DMS79 treated with DMSO at 0.1 percent for 48 hours (cell line): ENCODE data around the gene FEM1C.

Experiments used
- DNase-seq: peaks from one replicate; lab custom pipeline; 2025; lab: John Stamatoyannopoulos, UW

Gene FEM1C

GRCh38 chr5:115557667-115558387 lies 13.3 kb upstream of the FEM1C start:
- DNase-seq, result no peak

GRCh38 chr5:115556276-115556675 lies 11.7 kb upstream of the FEM1C start:
- no peak for DNase-seq

- no peak for DNase-seq
Measured at GRCh38 chr5:115555084-115555633, 10.6 kb upstream of the FEM1C start.

GRCh38 chr5:115553082-115553481 lies 8.5 kb upstream of the FEM1C start:
- no peak for DNase-seq

GRCh38 chr5:115551415-115551814 lies 6.8 kb upstream of the FEM1C start:
- no peak for DNase-seq

GRCh38 chr5:115549154-115549553 lies 4.6 kb upstream of the FEM1C start:
- no peak for DNase-seq

GRCh38 chr5:115548683-115549082 lies 4.1 kb upstream of the FEM1C start:
- no peak for DNase-seq

GRCh38 chr5:115545351-115545882 lies 842 bp upstream of the FEM1C start:
- no peak for DNase-seq

- DNase-seq, result no peak
Measured at GRCh38 chr5:115544043-115544435, 536 bp downstream of the FEM1C start.

GRCh38 chr5:115543365-115544042 lies 1.1 kb downstream of the FEM1C start:
- no peak for DNase-seq

- DNase-seq, result no peak
Measured at GRCh38 chr5:115542651-115543364, 1.8 kb downstream of the FEM1C start.

- no peak for DNase-seq
Measured at GRCh38 chr5:115542086-115542485, 2.5 kb downstream of the FEM1C start.

GRCh38 chr5:115541611-115542010 lies 3.0 kb downstream of the FEM1C start:
- no peak for DNase-seq

GRCh38 chr5:115535479-115536035 lies 9.0 kb downstream of the FEM1C start:
- no peak for DNase-seq

- no peak for DNase-seq
Measured at GRCh38 chr5:115532517-115532916, 12.1 kb downstream of the FEM1C start.

GRCh38 chr5:115531787-115532367 lies 12.7 kb downstream of the FEM1C start:
- no peak for DNase-seq

- DNase-seq, result no peak
Measured at GRCh38 chr5:115531380-115531779, 13.2 kb downstream of the FEM1C start.

GRCh38 chr5:115530426-115530825 lies 14.1 kb downstream of the FEM1C start:
- DNase-seq, result no peak

GRCh38 chr5:115526604-115527003 lies 18.0 kb downstream of the FEM1C start:
- no peak for DNase-seq

GRCh38 chr5:115524199-115524847 lies 20.3 kb downstream of the FEM1C start:
- no peak for DNase-seq

- no peak for DNase-seq
Measured at GRCh38 chr5:115522832-115523403, 21.7 kb downstream of the FEM1C start.
